B cell (primary cell): ENCODE measurements around the gene ESRRA. TPM values are rescaled to one million over a fixed set of nuclear protein-coding genes. Genes with fewer than 3 reads are reported as not detected.

Experiments
- ATAC-seq: fragments of 200-7000 bp; cut with Tn5 transposase; one replicate; pipeline ENCODE4 v1.10.0; 2021; ENCODE audit warnings: low read depth, mild to moderate bottlenecking, moderate number of reproducible peaks, moderate library complexity
- CTCF ChIA-PET: fragments of 350-600 bp; sonication (Branson Sonifier 250); formaldehyde crosslinking; loops from one replicate; lab custom pipeline; 2021; ENCODE audit warnings: antibody characterized with exemption, inconsistent platforms; lab: Charles Lee
- POLR2A ChIA-PET: fragments of 350-600 bp; sonication (Branson Sonifier 250); formaldehyde crosslinking; loops from one replicate; lab custom pipeline; 2021; ENCODE audit warnings: antibody characterized with exemption; lab: Charles Lee
- DNase-seq: peaks from one replicate; pipeline ENCODE4 v3.0.0; 2013
- H2AFZ ChIP-seq: 2 replicates; pipeline ENCODE4 v1.6.1; 2012; ENCODE audit warnings: mild to moderate bottlenecking, low read depth, low read length; ENCODE audit not compliant: insufficient read depth, poor library complexity, severe bottlenecking
- H3K27ac ChIP-seq, 2 donors: 1 replicate in 1 of 2; 2 replicates in 1 of 2; pipeline ENCODE4 v1.5.1; 2012 to 2013; ENCODE audit warnings: low read length in 2 of 2, mild to moderate bottlenecking in 2 of 2, moderate library complexity in 1 of 2
- H3K27me3 ChIP-seq, 4 experiments: fragments of 200-600 bp in 1 of 4; sonication (generic) in 1 of 4; replicated peaks in 1 of 4; 1 replicate in 2 of 4; 2 replicates in 2 of 4; pipeline versions ENCODE4 v1.6.1 to v1.7.0; 2013 to 2016; ENCODE audit warnings: low read length in 3 of 4, mild to moderate bottlenecking in 2 of 4, mixed read lengths in 1 of 4, moderate library complexity in 1 of 4; ENCODE audit not compliant: insufficient read depth in 4 of 4, control insufficient read depth in 3 of 4; ENCODE audit errors: control extremely low read depth in 1 of 4
- H3K36me3 ChIP-seq, 2 experiments: replicated peaks in 1 of 2; 1 replicate in 1 of 2; 2 replicates in 1 of 2; pipeline versions ENCODE4 v1.6.1 to v1.7.1; 2013; ENCODE audit warnings: low read length in 1 of 2; ENCODE audit not compliant: insufficient read depth in 2 of 2, control insufficient read depth in 1 of 2; ENCODE audit errors: control extremely low read depth in 1 of 2, extremely low read depth in 1 of 2
- H3K4me1 ChIP-seq, 2 donors: fragments of 200-600 bp in 1 of 2; sonication (generic) in 1 of 2; 1 replicate in 1 of 2; 2 replicates in 1 of 2; pipeline versions ENCODE4 v1.5.1 to v1.6.1; 2013 to 2017; ENCODE audit warnings: low read length in 2 of 2; ENCODE audit not compliant: control insufficient read depth in 2 of 2, insufficient read depth in 2 of 2
- H3K4me2 ChIP-seq: replicated peaks from 2 replicates; pipeline ENCODE3; 2012; ENCODE audit warnings: mild to moderate bottlenecking, low read depth, low read length; ENCODE audit not compliant: poor library complexity, severe bottlenecking
- H3K4me3 ChIP-seq, 5 experiments: fragments of 200-600 bp in 1 of 5; sonication (generic) in 1 of 5; 1 replicate in 3 of 5; 2 replicates in 2 of 5; pipeline versions ENCODE4 v1.5.1 to v1.7.0; 2011 to 2016; ENCODE audit warnings: low read length in 4 of 5, mild to moderate bottlenecking in 4 of 5, low read depth in 2 of 5, control low read depth in 1 of 5, moderate library complexity in 1 of 5; ENCODE audit not compliant: insufficient read depth in 1 of 5; ENCODE audit errors: control extremely low read depth in 1 of 5, extremely low read depth in 1 of 5
- H3K79me2 ChIP-seq: fragments of 200-600 bp; sonication (generic); one replicate; pipeline ENCODE4 v1.6.0; 2016; ENCODE audit warnings: low read length; ENCODE audit not compliant: control insufficient read depth, insufficient read depth
- H3K9ac ChIP-seq: fragments of 200-600 bp; sonication (generic); 2 replicates; pipeline ENCODE4 v1.6.1; 2017; ENCODE audit warnings: mild to moderate bottlenecking, low read length, moderate library complexity
- H3K9me3 ChIP-seq, 3 donors: one replicate each; pipeline versions ENCODE4 v1.6.1 to v1.7.1; 2013; ENCODE audit warnings: low read length in 2 of 3; ENCODE audit not compliant: control insufficient read depth in 2 of 3, insufficient read depth in 1 of 3; ENCODE audit errors: control extremely low read depth in 1 of 3
- H4K20me1 ChIP-seq: 2 replicates; pipeline ENCODE4 v1.6.0; 2012; ENCODE audit warnings: mild to moderate bottlenecking, low read length; ENCODE audit not compliant: insufficient read depth, control insufficient read depth, poor library complexity, severe bottlenecking
- H3K27ac Mint-ChIP-seq: one replicate; pipeline ENCODE4 v1.8.0; 2021; ENCODE audit warnings: mixed read lengths
- H3K27me3 Mint-ChIP-seq: one replicate; pipeline ENCODE4 v1.8.0; 2021; ENCODE audit warnings: mixed read lengths
- H3K4me1 Mint-ChIP-seq: one replicate; pipeline ENCODE4 v1.8.0; 2021; ENCODE audit warnings: mixed read lengths
- H3K4me3 Mint-ChIP-seq: one replicate; pipeline ENCODE4 v1.8.0; 2021; ENCODE audit warnings: mixed read lengths
- H3K9me3 Mint-ChIP-seq: one replicate; pipeline ENCODE4 v1.8.0; 2022; ENCODE audit warnings: mixed read lengths; ENCODE audit not compliant: insufficient read depth
- EZH2 ChIP-seq: IDR thresholded peaks from 2 replicates; pipeline ENCODE4 v1.6.1; 2012; ENCODE audit warnings: borderline replicate concordance, low read depth, mild to moderate bottlenecking, moderate library complexity, low read length; ENCODE audit not compliant: insufficient read depth, poor library complexity, severe bottlenecking
- WGBS: methylation state at CpG from one replicate; pipeline ENCODE4 v1.1.5; 2013; ENCODE audit warnings: missing lambda C conversion rate; ENCODE audit not compliant: insufficient coverage; 5-methylcytosine and 5-hydroxymethylcytosine counted together
- intact Hi-C: fragments of 100-400 bp; cut with micrococcal nuclease; formaldehyde crosslinking; loops from one replicate; pipeline ENCODE4 v1.10.0; 2022
- polyA plus RNA-seq: library from polyadenylated mRNA; depleted of rRNA; stranded (reverse); fragments of >200 nt; gene quantifications from 2 replicates; pipeline ENCODE4 v1.2.3, GENCODE V29; 2012
- total RNA-seq, 2 donors: library from RNA; stranded (reverse); fragments of 120-200 nt in 1 of 2; gene quantifications; 1 replicate in 1 of 2; 2 replicates in 1 of 2; pipeline versions ENCODE4 v1.2.3 to v1.2.4, GENCODE V29; 2013 to 2022
- TF ChIP-seq, protein P1 (sequence below): fragments of 200-600 bp; IDR thresholded peaks from one replicate; pipeline ENCODE4 v1.8.0; 2022; ENCODE audit warnings: antibody characterized with exemption, mild to moderate bottlenecking

Gene ESRRA
- total and polyA plus RNA-seq, 2 donors (not counting 1 experiment from before 2014, with no cell fraction given), result 16.3 to 39.6 TPM

DNA sequence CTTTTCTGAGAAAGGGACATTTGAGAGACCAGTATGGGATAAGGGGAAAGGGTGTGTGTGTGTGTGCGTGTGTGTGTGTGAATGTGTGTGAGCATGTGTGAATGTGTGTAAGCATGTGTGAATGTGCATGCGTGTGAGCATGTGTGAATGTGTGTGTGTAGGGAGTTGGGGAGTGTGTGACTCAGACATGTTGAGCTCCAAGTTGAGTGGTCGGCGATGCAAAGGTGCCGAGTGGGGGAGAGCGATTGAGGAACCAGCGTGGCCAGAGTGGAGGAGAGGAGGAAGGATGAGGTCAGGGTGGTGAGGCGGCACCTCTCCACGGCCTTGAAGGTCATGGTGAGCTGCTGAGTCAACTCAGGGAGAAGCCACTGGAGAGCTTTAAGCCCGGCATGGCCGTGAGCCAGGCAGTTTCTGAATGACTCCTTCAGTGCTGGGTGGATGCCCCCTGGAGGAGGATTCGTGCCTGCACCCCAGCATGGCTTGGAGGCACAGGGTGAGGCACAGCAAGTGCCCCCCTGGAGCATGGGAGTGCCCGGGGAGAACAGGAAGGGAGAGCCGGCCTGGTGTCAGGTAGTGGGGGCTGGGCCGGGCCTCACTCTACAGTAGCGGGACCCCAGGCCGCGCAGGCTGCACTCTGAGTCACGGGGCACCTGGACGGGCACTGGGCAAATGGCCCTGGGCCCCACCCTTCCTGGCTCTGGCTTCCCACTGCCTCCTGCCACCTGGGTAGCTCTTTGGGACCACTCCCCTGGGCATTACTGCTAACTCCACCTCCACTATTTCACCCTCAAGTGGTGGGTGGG is 26.4 kb downstream of the ESRRA start:
- no peaks in the 10 kb centered on the region for H3K27me3 Mint-ChIP-seq
- WGBS, result 20% methylated on average over 19 of the region's 20 CpGs

More for the DNA sequence above, 26.4 kb downstream of the ESRRA start:
- no peak overlapping the region for H3K27ac ChIP-seq
- H3K79me2 ChIP-seq, result peaks cover 11% of the 10 kb centered on the region
- peaks cover 20 to 32% of the 10 kb centered on the region in 2 donors for H3K4me1 ChIP-seq
- Mint-ChIP-seq H3K4me3 (peak overlapping the region; percentile 27), H3K9me3 (no peaks in the 10 kb centered on the region), H3K27ac (peak overlapping the region; percentile 57), H3K4me1 (peaks cover 34% of the 10 kb centered on the region)
- ChIA-PET POLR2A (interaction anchor here (1.7 to 1.9 kb wide), 2 partner anchors 9 to 14 kb away, joined by 8 to 16 read pairs; partner anchors contain the start of genes CCDC88B, PRDX5 and TRMT112), CTCF (interaction anchor here (0.6 to 5.2 kb wide), 13 partner anchors 10 to 430 kb away, joined by 3 to 47 read pairs (median 7); partner anchors contain the start of genes CATSPERZ, CCDC88B, ESRRA and PRDX5)
- H2AFZ ChIP-seq, result peak overlapping the region; percentile 44
- ATAC-seq, result peak; percentile 23
- no peaks in the 10 kb centered on the region for H3K9me3 ChIP-seq
- H3K27me3 ChIP-seq, result no peaks in the 10 kb centered on the region
- TF ChIP-seq, protein P1, sequence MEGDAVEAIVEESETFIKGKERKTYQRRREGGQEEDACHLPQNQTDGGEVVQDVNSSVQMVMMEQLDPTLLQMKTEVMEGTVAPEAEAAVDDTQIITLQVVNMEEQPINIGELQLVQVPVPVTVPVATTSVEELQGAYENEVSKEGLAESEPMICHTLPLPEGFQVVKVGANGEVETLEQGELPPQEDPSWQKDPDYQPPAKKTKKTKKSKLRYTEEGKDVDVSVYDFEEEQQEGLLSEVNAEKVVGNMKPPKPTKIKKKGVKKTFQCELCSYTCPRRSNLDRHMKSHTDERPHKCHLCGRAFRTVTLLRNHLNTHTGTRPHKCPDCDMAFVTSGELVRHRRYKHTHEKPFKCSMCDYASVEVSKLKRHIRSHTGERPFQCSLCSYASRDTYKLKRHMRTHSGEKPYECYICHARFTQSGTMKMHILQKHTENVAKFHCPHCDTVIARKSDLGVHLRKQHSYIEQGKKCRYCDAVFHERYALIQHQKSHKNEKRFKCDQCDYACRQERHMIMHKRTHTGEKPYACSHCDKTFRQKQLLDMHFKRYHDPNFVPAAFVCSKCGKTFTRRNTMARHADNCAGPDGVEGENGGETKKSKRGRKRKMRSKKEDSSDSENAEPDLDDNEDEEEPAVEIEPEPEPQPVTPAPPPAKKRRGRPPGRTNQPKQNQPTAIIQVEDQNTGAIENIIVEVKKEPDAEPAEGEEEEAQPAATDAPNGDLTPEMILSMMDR, result peak; percentile 66
- TF ChIP-seq EZH2, result no peak
- peak; percentile 69 for DNase-seq
- no peak overlapping the region for H3K9ac ChIP-seq
- intact Hi-C loops, result no loop called here
- H3K4me2 ChIP-seq, result peak overlapping the region; percentile 55
- H3K36me3 ChIP-seq, result no peaks in the 10 kb centered on the region
- H3K4me3 ChIP-seq, result no peak overlapping the region
- no peaks in the 10 kb centered on the region for H4K20me1 ChIP-seq
